Stimulated activated CD8-positive, alpha-beta memory T cell treated with anti-CD3 and anti-CD28 coated beads, Interleukin-7, amount 100 ng/mL, for 1 hour (primary cell): ENCODE measurements around the gene CD81.
"Not testable (repeated sequence)": the region's sequence is repeated elsewhere in the genome, so short reads cannot be mapped to it uniquely, and the experiment has no call there.

ENCODE experiments used
- DNase-seq, 2 donors: peaks; one replicate each; pipeline ENCODE4 v3.0.0-alpha.2; 2020; ENCODE audit warnings: low read depth in 2 of 2

CD81 gene

GRCh38 chr11:2357246-2357645, 19.9 kb upstream of the CD81 start:
- DNase-seq: no peak

DNA sequence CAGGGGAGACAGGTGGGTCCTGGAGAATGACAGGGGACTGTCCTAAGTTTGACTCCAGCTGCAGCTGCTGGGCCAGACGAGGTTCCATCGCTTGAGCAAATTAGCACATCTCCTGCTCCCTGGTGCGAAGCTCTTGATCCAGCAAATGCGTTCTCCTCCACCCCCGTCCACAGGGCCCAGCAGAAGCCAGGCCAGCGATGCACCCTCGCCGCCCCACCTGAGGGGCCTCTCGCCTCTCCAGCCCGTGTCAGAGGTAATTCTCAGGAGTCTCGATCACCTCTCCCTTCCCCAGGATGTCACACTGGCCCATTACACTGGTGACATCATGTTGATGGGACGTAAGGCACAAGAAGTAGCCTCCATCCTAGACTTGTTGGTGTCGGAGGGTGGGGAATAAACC, 19.5 kb upstream of the CD81 start:
- not testable (repeated sequence) for DNase-seq

DNA sequence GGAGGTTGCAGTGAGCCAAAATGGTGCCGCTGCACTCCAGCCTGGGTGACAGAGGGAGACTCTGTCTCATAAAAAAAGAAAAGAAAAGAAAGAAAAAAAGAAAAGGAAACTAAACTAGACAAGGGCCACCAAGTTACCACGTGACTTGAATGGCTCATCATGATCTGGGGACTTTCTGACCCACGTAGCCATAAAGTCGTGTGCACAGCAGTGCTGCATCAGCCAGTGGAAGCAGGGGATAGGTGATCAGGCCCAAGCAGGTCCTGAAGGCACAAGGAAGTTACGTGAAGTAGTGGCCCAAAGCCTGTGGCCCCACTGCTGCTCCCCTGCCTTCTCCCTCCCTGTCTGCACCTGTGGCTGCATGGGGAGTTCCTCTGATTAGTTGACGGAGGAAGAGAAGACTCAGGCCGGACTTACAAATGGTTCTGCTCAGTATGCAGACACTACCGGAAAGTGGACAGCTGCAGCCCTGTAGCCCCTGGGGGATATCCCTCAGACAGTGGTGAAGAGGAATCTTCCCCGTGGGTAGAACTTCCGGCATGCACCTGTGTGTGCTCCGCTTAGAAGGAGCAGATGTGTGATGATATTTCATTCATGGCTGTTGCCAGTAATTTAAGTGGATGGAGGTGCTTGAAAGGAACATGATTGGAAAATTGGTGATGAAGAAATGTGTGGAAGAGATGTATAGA, 18.2 kb upstream of the CD81 start:
- DNase-seq: no peak

- DNase-seq: no peak
Observed at GRCh38 chr11:2359557-2359956, 17.6 kb upstream of the CD81 start.

DNA sequence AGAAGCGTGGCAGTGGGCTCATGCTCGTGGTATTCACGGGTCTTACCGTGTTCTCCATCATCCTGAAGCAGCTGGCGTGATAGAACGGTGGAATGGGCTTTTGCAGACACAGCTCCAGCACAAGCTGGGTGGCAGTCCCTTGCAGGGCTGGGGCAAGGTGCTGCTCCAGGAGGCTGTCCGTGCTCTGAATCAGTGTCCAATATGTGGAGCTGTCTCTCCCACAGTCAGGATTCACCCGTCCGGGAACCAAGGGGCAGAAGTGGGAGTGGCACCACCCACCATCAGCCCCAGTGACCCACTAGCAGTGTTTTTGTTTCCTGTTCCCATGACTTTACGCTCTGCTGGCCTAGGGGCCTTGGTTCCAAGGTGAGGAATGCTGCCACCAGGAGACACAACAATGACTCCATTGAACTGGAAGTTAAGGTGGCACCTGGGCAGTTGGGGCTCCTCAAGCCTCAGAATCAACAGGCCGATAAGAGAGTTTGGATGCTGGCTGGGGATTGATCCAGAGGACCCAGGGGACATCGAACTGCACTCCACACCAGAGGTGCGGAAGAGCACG, 16.9 kb upstream of the CD81 start:
- no peak for DNase-seq

DNA sequence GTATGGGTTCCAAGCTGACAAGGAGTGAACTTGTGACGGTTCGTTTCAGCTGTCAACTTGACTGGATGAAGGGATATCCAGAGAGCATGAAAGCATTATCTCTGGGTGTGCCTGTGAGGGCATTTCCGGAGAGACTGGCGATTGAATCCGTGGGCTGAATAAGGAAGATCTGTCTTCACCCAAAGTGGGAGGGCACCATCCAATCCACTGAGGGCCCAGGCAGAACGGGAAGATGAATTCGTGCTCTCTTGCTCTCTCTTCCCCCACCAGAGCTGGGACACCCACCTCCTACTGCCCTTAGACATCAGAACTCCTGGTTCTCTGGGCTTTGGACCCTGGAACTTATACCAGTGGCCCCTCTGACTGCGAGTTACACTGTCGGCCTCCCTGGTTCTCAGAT, 15.5 kb upstream of the CD81 start:
- no peak for DNase-seq

DNA sequence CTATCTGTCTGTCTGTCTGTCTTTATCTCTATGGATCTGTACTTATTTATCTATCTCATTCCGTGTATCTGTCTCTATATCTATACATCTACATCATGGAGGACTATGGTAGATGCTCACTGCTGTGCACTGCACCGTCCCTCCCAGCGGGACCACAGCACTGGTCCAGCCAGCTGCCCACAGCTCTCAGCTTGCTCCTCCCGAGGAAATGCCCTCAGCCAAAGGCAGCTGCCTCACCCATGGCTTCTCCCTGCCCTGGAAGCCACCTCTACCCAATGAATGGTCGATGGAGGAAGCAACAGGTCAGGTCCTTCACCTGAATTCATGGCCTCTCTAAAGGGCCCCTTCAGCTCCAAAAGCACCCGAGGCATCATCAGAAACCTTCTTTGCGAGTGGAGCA, 14.7 kb upstream of the CD81 start:
- DNase-seq: no peak

GRCh38 chr11:2363130-2363529, 14.0 kb upstream of the CD81 start:
- DNase-seq: no peak

GRCh38 chr11:2363577-2364370, 13.3 kb upstream of the CD81 start:
- no peak for DNase-seq

- not testable (repeated sequence) for DNase-seq
Observed at GRCh38 chr11:2364386-2364785, 12.7 kb upstream of the CD81 start.

DNA sequence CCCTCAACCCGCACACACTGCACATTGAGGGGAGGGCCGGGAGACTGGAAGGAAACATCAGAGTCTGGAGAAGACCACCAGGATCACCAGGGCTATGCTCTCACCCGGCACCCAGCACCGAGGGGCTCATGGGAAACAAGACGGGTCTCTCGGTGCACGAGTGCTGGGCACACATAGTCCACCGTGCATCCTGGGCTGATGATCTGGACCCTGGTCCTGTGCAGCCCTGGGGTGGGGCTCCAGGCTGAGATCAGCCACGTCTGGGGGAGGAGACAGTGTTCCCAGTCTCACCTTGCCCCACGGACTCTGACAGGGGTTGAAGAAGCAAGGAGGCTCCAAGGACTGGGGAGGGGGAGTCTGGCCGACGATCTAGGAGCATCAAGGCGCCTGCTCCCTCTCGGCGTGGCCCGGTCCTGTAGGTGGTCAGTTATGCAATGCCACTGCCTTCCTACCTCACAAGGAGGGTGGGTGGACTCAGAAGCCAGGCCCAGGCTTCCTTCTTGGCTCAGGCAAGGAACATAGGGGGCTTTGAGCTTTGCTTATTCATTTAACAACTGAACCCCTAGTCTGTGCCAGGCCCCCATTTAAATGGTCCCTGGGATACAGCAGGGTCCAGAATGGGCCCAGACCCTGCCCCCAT, 11.4 kb upstream of the CD81 start:
- no peak for DNase-seq

GRCh38 chr11:2366276-2366675, 10.8 kb upstream of the CD81 start:
- DNase-seq: no peak

- DNase-seq: no peak
Observed at GRCh38 chr11:2366733-2367132, 10.4 kb upstream of the CD81 start.

DNA sequence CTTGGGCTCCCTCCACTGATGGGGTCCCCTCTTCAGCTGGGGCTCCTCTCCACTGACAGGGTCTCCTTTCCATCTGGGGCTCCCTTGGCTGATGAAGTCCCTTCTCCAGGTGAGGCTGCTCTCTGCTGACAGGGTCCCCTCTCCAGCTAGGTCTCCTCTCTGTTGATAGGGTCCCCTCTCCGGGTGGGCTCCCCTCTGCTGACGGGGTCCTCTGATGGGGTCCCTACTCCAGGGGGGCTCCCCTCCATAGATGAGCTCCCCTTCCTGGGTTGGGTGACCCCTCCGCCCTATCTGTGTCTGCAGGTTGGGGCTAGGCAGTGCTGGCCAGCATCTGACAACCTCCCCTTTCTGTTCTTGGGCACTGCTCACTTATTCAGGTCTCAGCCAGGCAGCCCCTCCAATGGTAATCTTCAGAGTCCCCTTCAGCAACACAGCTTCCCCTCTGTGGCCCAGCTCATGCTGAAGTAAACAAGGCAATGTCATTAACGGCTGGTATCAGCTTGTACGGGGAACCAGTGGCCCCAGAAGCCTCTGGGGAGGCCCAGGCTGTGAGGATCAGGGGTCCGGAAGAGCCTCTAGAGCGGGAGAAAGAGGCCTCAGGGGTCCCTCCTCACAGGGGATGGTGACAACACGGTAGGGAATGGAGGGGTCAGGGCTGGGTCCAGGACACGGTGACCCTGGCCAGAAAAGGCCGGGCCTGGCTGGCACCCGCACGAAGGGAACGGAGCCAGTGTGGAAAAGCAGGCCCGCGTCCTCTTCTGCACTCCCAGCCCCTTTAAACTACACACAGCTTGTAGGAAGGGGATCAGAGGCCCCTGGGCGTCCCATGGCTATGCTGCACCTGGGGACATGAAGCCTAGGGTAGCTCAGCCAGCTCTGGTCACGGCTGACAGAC, 9.6 kb upstream of the CD81 start:
- no peak for DNase-seq

- DNase-seq: no peak
Observed at GRCh38 chr11:2368178-2368850, 8.8 kb upstream of the CD81 start.

DNA sequence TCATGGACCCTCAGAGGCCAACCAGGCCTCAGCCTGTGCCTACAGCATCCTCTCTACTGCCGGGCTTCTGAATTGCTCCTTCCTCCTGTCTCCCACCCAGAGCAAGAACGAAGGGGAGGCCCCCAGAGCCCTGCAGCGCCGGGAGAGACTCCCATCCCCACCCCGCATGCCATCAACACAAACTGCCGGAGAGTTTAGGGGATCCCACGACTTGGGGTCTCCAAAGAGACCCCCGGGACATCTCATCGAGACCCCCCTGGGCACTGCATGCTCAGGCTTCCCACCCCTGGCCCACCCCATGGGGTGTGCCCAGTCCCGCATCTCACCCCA, 8.3 kb upstream of the CD81 start:
- no peak for DNase-seq

- no peak for DNase-seq
Observed at GRCh38 chr11:2369320-2369719, 7.8 kb upstream of the CD81 start.

- DNase-seq: no peak
Observed at GRCh38 chr11:2369896-2370295, 7.2 kb upstream of the CD81 start.

DNA sequence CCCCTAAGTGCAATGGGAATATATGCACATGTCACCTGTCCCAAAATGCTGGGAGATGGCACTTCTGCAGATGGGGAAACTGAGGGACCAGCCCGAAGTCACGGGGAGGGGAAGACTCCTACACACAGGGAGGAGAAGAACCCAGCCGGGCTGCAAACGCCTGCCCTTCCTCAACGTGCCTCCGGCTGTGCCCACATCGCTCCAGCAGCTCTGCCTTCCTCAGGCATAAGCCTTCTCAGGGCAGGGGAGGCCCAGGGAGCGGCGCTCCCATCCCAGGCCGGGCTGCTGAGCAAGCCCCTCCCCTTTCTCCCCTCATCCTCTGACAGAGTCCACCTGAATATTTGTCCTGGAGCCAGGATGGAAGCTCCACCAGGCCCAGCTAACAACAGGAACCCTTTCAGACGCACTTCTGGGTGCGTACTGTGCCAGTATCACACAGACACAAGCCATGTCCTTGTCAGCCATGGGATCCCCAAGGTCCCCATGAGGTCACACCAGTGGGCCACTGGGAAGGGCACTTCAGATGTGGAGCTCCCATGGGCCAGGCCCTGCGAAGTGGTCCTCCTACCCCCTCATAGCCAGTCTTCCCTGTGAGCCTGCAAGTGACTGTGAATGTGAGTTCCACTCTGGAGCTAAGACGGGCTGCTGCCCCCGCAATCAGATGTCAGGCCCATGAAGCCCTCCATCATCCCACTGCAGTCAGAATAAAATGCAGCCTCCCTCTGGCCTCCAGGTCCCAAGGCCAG, 2.5 kb upstream of the CD81 start:
- DNase-seq: no peak

DNA sequence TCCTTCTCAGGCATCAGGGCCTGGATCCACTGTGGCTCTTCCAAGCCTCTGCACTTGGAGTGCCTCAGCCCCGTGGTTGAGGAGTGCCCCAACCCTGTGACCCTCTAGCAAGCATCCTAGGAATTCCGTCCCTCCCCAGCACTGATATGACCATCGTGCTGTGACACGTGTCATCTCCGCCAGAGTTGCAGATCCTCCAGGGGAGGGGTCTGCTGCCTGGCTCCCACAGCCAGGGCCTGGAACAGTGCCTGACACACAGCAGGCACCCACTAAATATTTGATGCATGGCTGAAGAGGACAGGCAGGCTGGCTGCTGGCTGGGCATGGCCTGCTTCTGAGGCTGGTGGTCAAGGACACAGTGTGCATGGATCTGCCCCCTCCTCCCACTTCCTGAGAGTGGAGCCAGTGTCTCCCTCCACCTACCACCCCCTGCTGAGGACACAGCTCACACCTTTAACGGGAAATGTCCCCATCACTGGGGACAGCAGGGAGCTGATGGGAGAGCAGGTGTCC, 1.7 kb upstream of the CD81 start:
- DNase-seq: no peak
